SHP77 (cell line): ENCODE measurements around the gene RAB12.

Experiments used
- DNase-seq, 2 experiments: peaks; one replicate each; lab custom pipeline; 2025; lab: John Stamatoyannopoulos, UW

The RAB12 gene

GRCh38 chr18:8685141-8685913, 76.1 kb downstream of the RAB12 start:
- DNase-seq, result no peak

GRCh38 chr18:8685914-8686216, 76.6 kb downstream of the RAB12 start:
- DNase-seq, result no peak

DNA sequence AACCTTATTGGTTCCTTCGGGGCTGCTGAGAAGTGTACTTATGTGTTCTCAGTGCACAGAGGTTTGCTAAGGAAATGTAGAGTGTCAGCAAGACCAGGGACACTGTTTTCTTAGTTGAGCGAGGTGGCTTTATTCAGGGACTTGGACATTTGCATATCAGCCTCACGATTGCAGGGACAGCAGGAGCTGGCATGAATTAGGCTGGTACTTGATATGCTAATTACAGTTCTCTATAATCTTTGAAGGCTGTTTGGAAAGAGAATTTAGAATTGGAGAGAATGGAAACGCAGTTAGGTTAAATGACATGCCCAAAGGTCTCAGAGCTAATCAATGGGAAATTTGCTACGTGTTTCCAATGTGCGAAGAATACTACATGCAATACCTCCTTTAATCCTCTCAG, 77.4 kb downstream of the RAB12 start:
- DNase-seq, result no peak

GRCh38 chr18:8688216-8688800, 79.1 kb downstream of the RAB12 start:
- DNase-seq, result no peak

GRCh38 chr18:8688816-8689215, 79.6 kb downstream of the RAB12 start:
- no peak for DNase-seq
